WTC11 (cell line): ENCODE measurements around the gene FOXK1. TPM values are rescaled to one million over a fixed set of nuclear protein-coding genes. Genes with fewer than 3 reads are reported as not detected.
A peak's percentile ranks its signal among the peaks of the same experiment; 100 is the strongest.

Experiments used
- ATAC-seq: fragments of 200-7000 bp; cut with Tn5 transposase; 2 replicates; pipeline ENCODE4 v1.10.0; 2021; ENCODE audit warnings: mild to moderate bottlenecking, moderate library complexity
- CTCF ChIA-PET: fragments of 300-600 bp; sonication (Branson Sonifier 250); formaldehyde crosslinking; loops from one replicate; lab custom pipeline; 2021; ENCODE audit warnings: antibody characterized with exemption; lab: Charles Lee
- POLR2A ChIA-PET: fragments of 350-600 bp; sonication (Branson Sonifier 250); formaldehyde crosslinking; loops from one replicate; lab custom pipeline; 2021; ENCODE audit warnings: antibody characterized with exemption; lab: Charles Lee
- DNase-seq: peaks from one replicate; pipeline ENCODE4 v3.0.0; 2021; ENCODE audit warnings: low spot score
- H3K27ac Mint-ChIP-seq: 2 replicates; pipeline ENCODE4 v1.8.0; 2021; ENCODE audit warnings: mixed read lengths
- H3K27me3 Mint-ChIP-seq: 2 replicates; pipeline ENCODE4 v1.8.0; 2021; ENCODE audit warnings: low read depth, mild to moderate bottlenecking, moderate library complexity, mixed read lengths
- H3K36me3 Mint-ChIP-seq: 2 replicates; pipeline ENCODE4 v1.8.0; 2021; ENCODE audit warnings: mixed read lengths
- H3K4me1 Mint-ChIP-seq: 2 replicates; pipeline ENCODE4 v1.8.0; 2022; ENCODE audit warnings: mixed read lengths
- H3K4me3 Mint-ChIP-seq: 2 replicates; pipeline ENCODE4 v1.8.0; 2021; ENCODE audit warnings: mild to moderate bottlenecking, moderate library complexity, mixed read lengths
- H3K9me3 Mint-ChIP-seq: 2 replicates; pipeline ENCODE4 v1.8.0; 2021; ENCODE audit warnings: mixed read lengths
- ATF3 ChIP-seq: sonication (generic); formaldehyde crosslinking; conservative IDR thresholded peaks from 2 replicates; pipeline ENCODE4 v1.8.1; 2022; ENCODE audit warnings: mild to moderate bottlenecking, missing genetic modification reagents
- CDX4 ChIP-seq: fragments of 250-450 bp; sonication (Bioruptor Pico); IDR thresholded peaks from 2 replicates; pipeline ENCODE4 v1.9.0; 2021; ENCODE audit warnings: moderate library complexity, mild to moderate bottlenecking, inconsistent platforms, borderline replicate concordance
- CREB1 ChIP-seq: sonication (generic); formaldehyde crosslinking; IDR thresholded peaks from 2 replicates; pipeline ENCODE4 v1.8.0; 2023; ENCODE audit warnings: mild to moderate bottlenecking, missing genetic modification reagents
- E2F1 ChIP-seq: sonication (generic); formaldehyde crosslinking; IDR thresholded peaks from 2 replicates; pipeline ENCODE4 v1.8.0; 2022; ENCODE audit warnings: mild to moderate bottlenecking, missing genetic modification reagents
- FOXJ3 ChIP-seq: sonication (generic); formaldehyde crosslinking; IDR thresholded peaks from 2 replicates; pipeline ENCODE4 v1.9.0; 2021; ENCODE audit warnings: missing genetic modification reagents, mild to moderate bottlenecking, borderline replicate concordance
- FOXK1 ChIP-seq: sonication (generic); formaldehyde crosslinking; IDR thresholded peaks from 2 replicates; pipeline ENCODE4 v1.8.0; 2022; ENCODE audit warnings: mild to moderate bottlenecking, moderate library complexity, missing genetic modification reagents
- GRHL2 ChIP-seq: fragments of 250-450 bp; sonication (Bioruptor Pico); IDR thresholded peaks from 2 replicates; pipeline ENCODE4 v1.8.0; 2022; ENCODE audit warnings: mild to moderate bottlenecking, moderate library complexity; ENCODE audit not compliant: insufficient replicate concordance, severe bottlenecking
- KAT7 ChIP-seq: sonication (generic); formaldehyde crosslinking; IDR thresholded peaks from 2 replicates; pipeline ENCODE4 v1.8.1; 2023; ENCODE audit warnings: missing genetic modification reagents, mild to moderate bottlenecking, borderline replicate concordance
- MYBL2 ChIP-seq: sonication (generic); formaldehyde crosslinking; IDR thresholded peaks from 2 replicates; pipeline ENCODE4 v1.8.1; 2023; ENCODE audit warnings: mild to moderate bottlenecking, moderate library complexity, missing genetic modification reagents
- OVOL2 ChIP-seq: fragments of 250-450 bp; sonication (Bioruptor Pico); IDR thresholded peaks from 2 replicates; pipeline ENCODE4 v1.9.0; 2021; ENCODE audit warnings: mild to moderate bottlenecking, borderline replicate concordance
- SMAD3 ChIP-seq: sonication (generic); formaldehyde crosslinking; IDR thresholded peaks from 2 replicates; pipeline ENCODE4 v1.8.0; 2022; ENCODE audit warnings: missing genetic modification reagents, mild to moderate bottlenecking, borderline replicate concordance
- SOX15 ChIP-seq: fragments of 250-450 bp; sonication (Bioruptor Pico); IDR thresholded peaks from 2 replicates; pipeline ENCODE4 v1.9.0; 2021; ENCODE audit warnings: mild to moderate bottlenecking
- SP1 ChIP-seq: sonication (generic); formaldehyde crosslinking; conservative IDR thresholded peaks from 2 replicates; pipeline ENCODE4 v1.8.1; 2022; ENCODE audit warnings: missing genetic modification reagents
- ZBTB21 ChIP-seq: sonication (generic); formaldehyde crosslinking; IDR thresholded peaks from 2 replicates; pipeline ENCODE4 v1.8.1; 2023; ENCODE audit warnings: mild to moderate bottlenecking, missing genetic modification reagents, borderline replicate concordance
- ZNF121 ChIP-seq: sonication (generic); formaldehyde crosslinking; IDR thresholded peaks from 2 replicates; pipeline ENCODE4 v1.8.0; 2023; ENCODE audit warnings: missing genetic modification reagents
- ZNF263 ChIP-seq: sonication (generic); formaldehyde crosslinking; IDR thresholded peaks from 2 replicates; pipeline ENCODE4 v1.8.1; 2022; ENCODE audit warnings: low read depth, mild to moderate bottlenecking, moderate library complexity, missing genetic modification reagents
- total RNA-seq: library from RNA; stranded (reverse); gene quantifications from 3 replicates; pipeline ENCODE4 v1.2.3, GENCODE V29; 2021
- TF ChIP-seq, protein P1 (sequence below): sonication (generic); formaldehyde crosslinking; IDR thresholded peaks from 2 replicates; pipeline ENCODE4 v1.8.0; 2022; ENCODE audit warnings: mild to moderate bottlenecking, missing genetic modification reagents
- TF ChIP-seq, protein P2 (sequence below): sonication (generic); formaldehyde crosslinking; IDR thresholded peaks from 2 replicates; pipeline ENCODE4 v1.8.1; 2022; ENCODE audit warnings: mild to moderate bottlenecking, moderate library complexity, missing genetic modification reagents
- TF ChIP-seq, protein P3 (sequence below): sonication (generic); formaldehyde crosslinking; IDR thresholded peaks from 2 replicates; pipeline ENCODE4 v1.8.1; 2022; ENCODE audit warnings: low read depth, missing genetic modification reagents, borderline replicate concordance
- TF ChIP-seq, protein P4 (sequence below): fragments of 250-450 bp; sonication (Bioruptor Pico); IDR thresholded peaks from 2 replicates; pipeline ENCODE4 v1.9.0; 2021; ENCODE audit warnings: mild to moderate bottlenecking

Gene FOXK1
- total RNA-seq, 1 experiment from 2014 or later = 21.9 TPM

GRCh38 chr7:4782333-4783291 lies 100.5 kb downstream of the FOXK1 start:
- ATAC-seq = no peak
- ChIA-PET CTCF (interaction anchor here (0.8 to 1.2 kb wide), 2 partner anchors 9 to 10 kb away, joined by 3 read pairs; no protein-coding TSS in a partner anchor), POLR2A (no interaction called here)
- H3K9me3 Mint-ChIP-seq = no peaks in the 10 kb centered on the region
- no peaks in the 10 kb centered on the region for H3K4me1 Mint-ChIP-seq
- H3K36me3 Mint-ChIP-seq = peaks cover 8% of the 10 kb centered on the region
- no peak for TF ChIP-seq SMAD3 (CRISPR knock-in tag)
- TF ChIP-seq FOXJ3 (CRISPR knock-in tag) = no peak
- TF ChIP-seq E2F1 = no peak
- TF ChIP-seq ZNF121 (CRISPR knock-in tag) = 0 out of 2 replicates have a peak, but pooled peaks have one; percentile 0
- H3K4me3 Mint-ChIP-seq = no peak overlapping the region
- no peak overlapping the region for H3K27ac Mint-ChIP-seq
- no peak for DNase-seq
- no peaks in the 10 kb centered on the region for H3K27me3 Mint-ChIP-seq

DNA sequence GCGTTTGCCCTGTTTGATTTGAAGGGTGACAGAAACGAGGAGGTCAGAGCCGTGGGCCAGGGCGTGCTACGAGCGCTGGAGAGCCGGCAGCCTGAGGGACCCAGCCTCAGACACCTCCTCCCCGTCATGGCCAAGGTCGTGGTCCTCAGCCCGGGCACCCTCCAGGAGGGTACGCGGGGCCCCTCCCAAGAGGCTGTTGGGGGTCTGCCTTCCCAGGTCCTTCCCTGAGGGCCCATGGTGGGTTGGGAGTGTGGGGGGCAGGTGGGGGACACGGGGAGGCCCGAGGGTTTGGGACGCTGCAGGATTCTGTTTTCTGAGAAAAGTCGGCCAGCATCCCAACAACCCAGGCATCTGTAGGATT lies 101.2 kb downstream of the FOXK1 start:
- TF ChIP-seq FOXK1 (CRISPR knock-in tag) (no peak), KAT7 (no peak), SOX15 (CRISPR knock-in tag) (no peak), SP1 (no peak), MYBL2 (CRISPR knock-in tag) (no peak), ATF3 (CRISPR knock-in tag) (no peak), CDX4 (CRISPR knock-in tag) (no peak), SMAD3 (CRISPR knock-in tag) (no peak), GRHL2 (CRISPR knock-in tag) (no peak), ZNF263 (CRISPR knock-in tag) (no peak), OVOL2 (no peak), CREB1 (no peak), ZBTB21 (CRISPR knock-in tag) (no peak)
- TF ChIP-seq, protein P1, sequence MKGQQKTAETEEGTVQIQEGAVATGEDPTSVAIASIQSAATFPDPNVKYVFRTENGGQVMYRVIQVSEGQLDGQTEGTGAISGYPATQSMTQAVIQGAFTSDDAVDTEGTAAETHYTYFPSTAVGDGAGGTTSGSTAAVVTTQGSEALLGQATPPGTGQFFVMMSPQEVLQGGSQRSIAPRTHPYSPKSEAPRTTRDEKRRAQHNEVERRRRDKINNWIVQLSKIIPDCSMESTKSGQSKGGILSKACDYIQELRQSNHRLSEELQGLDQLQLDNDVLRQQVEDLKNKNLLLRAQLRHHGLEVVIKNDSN (CRISPR knock-in tag) = no peak
- TF ChIP-seq, protein P2, sequence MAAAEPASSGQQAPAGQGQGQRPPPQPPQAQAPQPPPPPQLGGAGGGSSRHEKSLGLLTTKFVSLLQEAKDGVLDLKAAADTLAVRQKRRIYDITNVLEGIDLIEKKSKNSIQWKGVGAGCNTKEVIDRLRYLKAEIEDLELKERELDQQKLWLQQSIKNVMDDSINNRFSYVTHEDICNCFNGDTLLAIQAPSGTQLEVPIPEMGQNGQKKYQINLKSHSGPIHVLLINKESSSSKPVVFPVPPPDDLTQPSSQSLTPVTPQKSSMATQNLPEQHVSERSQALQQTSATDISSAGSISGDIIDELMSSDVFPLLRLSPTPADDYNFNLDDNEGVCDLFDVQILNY (CRISPR knock-in tag) = no peak
- TF ChIP-seq, protein P3, sequence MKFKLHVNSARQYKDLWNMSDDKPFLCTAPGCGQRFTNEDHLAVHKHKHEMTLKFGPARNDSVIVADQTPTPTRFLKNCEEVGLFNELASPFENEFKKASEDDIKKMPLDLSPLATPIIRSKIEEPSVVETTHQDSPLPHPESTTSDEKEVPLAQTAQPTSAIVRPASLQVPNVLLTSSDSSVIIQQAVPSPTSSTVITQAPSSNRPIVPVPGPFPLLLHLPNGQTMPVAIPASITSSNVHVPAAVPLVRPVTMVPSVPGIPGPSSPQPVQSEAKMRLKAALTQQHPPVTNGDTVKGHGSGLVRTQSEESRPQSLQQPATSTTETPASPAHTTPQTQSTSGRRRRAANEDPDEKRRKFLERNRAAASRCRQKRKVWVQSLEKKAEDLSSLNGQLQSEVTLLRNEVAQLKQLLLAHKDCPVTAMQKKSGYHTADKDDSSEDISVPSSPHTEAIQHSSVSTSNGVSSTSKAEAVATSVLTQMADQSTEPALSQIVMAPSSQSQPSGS (CRISPR knock-in tag) = no peak
- TF ChIP-seq, protein P4, sequence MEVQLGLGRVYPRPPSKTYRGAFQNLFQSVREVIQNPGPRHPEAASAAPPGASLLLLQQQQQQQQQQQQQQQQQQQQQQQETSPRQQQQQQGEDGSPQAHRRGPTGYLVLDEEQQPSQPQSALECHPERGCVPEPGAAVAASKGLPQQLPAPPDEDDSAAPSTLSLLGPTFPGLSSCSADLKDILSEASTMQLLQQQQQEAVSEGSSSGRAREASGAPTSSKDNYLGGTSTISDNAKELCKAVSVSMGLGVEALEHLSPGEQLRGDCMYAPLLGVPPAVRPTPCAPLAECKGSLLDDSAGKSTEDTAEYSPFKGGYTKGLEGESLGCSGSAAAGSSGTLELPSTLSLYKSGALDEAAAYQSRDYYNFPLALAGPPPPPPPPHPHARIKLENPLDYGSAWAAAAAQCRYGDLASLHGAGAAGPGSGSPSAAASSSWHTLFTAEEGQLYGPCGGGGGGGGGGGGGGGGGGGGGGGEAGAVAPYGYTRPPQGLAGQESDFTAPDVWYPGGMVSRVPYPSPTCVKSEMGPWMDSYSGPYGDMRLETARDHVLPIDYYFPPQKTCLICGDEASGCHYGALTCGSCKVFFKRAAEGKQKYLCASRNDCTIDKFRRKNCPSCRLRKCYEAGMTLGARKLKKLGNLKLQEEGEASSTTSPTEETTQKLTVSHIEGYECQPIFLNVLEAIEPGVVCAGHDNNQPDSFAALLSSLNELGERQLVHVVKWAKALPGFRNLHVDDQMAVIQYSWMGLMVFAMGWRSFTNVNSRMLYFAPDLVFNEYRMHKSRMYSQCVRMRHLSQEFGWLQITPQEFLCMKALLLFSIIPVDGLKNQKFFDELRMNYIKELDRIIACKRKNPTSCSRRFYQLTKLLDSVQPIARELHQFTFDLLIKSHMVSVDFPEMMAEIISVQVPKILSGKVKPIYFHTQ = no peak
- TF ChIP-seq, all 79 proteins: peak for 0
- no peaks in the 10 kb centered on the region for H3K27me3 Mint-ChIP-seq
- H3K27ac Mint-ChIP-seq = no peak overlapping the region
- ATAC-seq (no peak), DNase-seq (no peak)
- CTCF ChIA-PET = interaction anchor here (1.2 kb wide), 1 partner anchor 9 kb away, joined by 3 read pairs; no protein-coding TSS in a partner anchor
- H3K4me1 Mint-ChIP-seq = no peaks in the 10 kb centered on the region
- H3K36me3 Mint-ChIP-seq = peaks cover 8% of the 10 kb centered on the region
- POLR2A ChIA-PET = no interaction called here
- H3K4me3 Mint-ChIP-seq = no peak overlapping the region
- H3K9me3 Mint-ChIP-seq = no peaks in the 10 kb centered on the region
